NOMO-1 treated with dmso at 0.1 percent for 144 hours (cell line): ENCODE measurements around the gene PTPRZ1.

Source experiments
- DNase-seq: peaks from one replicate; lab custom pipeline; 2025; ENCODE audit not compliant: unreplicated experiment; lab: John Stamatoyannopoulos, UW

Gene PTPRZ1

DNA sequence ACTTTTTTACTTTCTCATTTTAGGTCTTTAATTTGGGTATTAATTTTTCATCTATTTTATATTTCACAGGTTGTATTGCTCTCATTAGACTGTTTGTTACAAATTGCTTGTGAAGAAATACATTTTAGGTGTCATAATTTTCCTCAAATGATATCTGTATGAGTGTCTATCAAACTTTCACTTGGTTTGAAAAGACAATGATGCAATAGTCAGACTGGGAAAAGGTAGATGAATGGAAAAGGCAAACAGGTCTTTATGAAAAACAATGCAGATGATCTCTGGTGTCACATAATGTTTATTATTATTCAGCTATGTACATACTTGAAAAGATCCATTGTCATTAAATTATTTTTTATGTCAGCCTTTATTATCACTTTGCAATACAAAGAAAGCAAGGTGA, 80.2 kb downstream of the PTPRZ1 start:
- no peak for DNase-seq

DNA sequence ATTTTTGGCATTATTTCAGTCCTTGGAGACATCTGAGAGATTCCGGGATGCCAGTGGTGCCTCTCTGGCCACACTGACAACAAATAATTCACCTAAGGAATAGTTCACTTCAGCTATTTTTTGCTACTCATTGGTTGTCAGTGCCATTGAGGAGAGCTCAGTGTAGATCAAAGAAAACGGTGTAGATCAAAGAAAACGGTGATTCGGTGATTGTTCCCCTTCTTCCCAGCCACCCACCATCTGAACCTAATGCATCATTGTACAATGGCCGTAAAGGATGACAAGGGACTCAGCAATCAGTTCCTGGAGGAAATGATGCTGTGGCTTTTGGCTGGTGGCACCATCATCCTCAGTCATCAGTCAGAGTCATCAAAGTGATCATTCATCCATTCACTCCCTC, 80.6 kb downstream of the PTPRZ1 start:
- no peak for DNase-seq

DNA sequence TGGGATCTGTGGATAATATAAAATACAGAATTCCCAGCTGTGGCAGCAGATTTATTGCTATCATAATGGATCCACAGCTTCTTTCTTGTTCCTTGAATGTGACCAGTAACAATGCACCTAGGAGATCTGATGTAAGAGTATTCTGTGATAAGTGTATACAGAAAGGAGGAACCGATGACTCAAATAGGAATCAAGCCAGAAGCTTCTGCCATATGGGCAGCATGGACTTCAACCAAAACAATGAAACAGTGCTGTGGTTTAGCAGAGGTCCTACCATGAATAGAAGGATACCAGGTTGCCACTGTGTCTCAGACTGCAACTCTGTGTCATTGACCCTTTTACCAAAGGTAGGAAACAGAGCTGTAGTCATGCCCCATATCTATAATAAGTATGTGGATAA, 81.8 kb downstream of the PTPRZ1 start:
- no peak for DNase-seq

DNA sequence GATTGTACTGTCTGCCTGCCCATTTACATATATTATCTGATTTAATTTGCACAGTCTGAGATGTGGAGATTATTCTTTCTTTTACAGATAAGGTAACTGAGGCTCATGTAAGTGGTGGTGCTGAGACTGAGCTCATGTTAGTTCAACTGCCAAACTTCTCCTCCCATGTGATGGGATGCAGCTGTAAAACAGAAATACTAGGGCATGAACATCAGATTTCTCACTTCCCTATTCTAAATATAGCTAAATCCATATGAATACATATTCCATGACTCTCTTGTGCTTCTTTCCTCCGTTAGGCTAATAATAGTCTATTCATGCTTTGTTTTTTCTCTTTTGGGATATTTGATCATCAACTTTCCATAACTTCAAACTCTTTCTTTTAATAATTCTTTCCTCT, 84.7 kb downstream of the PTPRZ1 start:
- DNase-seq, result no peak

DNA sequence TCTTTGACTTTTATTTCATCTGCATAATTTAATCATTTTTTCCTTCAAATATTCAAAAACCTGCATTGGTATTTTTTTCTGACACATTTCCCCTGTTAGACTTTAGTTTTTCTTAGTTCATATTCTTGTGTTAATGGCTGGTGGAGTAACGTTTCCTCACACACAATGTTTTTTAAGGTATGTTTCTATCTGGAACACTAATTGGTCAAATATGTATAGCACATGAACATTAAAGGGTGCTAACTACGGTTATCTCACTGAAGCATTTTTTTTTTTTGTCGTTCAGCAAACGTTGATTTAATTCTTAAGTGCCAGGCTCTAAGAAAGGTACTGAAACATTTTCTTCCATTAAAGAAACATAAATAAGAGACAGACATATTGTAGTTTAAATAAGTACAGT, 87.7 kb downstream of the PTPRZ1 start:
- DNase-seq, result no peak

DNA sequence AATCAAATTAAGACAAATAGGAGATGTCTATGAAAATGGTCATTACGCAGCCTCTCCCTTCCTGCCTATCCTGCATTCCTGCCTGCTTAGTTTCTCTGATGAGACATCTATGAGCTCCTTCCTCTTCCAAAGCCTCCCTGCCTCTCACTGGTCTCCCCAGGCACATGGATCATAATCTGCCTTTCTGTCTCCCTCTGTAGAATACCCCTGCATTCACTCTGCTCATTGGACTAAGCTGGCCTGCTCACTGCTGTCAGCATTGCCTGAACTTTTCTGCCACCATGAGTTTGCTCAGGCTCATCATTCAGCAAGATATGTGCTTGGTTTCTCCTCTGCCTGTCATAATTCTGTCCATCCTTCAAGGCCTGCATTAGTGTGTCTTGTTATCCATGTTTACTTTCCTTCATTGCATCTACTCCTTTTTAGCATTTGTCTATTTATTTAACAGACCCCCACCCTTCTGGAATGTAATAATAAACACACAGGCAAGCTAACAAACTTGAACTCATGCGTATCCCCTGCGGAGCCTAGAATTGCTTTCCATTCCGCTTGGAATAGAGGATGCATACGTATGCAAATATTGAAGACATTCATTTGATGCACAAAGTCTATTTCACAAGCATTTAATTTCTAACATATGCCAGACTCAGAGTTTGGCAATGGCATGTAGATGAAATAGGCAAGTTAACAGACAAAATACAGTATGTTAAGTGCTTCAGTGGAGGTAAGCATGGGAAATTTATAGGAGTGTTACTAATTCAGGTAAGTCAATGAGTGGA, 88.3 kb downstream of the PTPRZ1 start:
- no peak for DNase-seq

DNA sequence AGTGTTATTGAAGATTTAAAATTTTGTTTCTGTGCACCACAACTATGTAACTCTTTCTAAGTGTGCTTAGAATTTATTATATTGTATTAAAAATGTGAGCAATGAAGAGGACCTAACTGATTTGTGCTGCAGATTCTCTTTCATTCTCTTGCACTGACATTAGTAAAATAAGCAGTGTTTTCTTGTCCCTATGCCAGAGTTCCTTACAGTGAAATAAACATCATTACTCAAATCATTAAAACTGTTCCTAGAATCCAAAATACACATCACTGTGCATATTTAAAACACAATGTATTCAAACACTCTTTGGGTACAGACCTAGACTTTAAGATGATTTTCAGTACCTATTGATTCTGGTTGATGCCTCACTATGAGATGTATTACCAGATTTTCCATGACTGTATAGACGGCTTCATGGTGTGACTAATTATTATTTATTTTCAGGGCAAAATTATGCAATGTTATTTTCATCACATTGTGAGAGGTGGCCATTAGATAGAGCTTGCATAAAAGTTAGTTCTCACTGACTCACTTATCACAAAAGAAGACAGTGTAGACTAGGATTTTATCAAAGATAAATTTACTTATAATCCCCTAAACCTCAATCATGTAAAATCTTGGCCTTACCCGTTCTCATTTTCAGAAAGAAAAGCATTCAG, 93.4 kb downstream of the PTPRZ1 start:
- DNase-seq, result no peak

DNA sequence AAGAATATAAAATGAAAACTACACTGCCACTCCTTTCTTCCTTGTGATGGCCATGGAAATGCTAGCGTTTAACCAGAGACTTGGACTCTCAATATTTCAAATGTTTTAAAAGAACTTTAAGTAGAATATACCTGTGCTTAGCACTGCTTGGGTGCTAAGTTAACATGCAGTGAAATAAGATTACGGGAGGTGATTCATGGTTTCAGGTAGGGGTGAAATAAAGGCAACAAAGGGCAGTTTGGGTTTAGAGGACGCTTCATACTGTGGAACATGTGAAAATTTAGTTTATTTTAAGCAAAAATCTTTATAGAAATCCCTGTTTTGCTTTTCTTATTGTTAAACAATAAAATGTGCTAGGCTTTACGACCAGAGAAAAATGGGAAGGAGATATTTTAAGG, 94.0 kb downstream of the PTPRZ1 start:
- no peak for DNase-seq

DNA sequence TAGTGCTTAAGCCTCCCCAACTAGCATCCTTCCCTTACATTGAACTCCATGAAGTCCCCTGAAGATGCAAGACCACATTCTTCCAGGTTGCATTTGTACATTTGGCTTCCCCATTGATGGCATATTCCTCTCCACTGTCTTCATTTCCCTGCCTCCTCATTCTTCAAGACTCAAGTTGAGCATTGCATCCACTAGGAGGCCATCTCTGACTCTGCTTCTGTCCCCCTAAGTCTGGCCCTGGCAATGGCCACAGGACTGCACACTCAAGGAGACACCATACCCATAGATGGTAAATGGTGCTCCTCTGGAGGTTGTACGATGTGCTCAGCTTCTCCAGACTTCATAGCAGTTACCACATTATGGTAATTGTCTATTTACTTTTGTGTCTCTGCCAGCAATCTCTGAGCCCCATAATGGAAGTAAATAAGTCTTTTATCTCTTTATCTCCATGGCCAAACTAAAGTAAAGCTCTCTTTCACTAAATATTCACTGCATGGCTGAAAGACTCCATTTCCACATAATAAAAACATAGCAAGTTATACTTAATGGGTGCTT, 112.6 kb downstream of the PTPRZ1 start:
- no peak for DNase-seq

DNA sequence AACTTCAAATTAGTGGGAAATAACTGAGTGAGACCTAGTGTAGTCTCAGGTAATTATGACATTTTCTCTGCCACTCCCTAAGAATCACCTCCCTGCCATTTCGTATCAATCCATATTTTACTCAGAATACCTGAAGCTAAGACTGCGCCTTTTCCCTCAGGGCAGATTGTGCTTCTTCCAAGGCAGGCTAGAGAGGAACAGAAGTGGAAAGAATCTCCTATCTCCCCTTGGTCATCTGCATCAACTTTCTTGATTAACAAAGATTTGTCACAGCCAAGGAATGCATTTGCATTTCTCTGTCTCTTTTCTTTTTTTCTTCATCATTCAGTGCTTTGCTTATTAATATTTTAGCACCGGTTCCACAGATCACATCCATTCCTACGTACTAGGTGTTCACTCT, 119.1 kb downstream of the PTPRZ1 start:
- DNase-seq, result no peak

DNA sequence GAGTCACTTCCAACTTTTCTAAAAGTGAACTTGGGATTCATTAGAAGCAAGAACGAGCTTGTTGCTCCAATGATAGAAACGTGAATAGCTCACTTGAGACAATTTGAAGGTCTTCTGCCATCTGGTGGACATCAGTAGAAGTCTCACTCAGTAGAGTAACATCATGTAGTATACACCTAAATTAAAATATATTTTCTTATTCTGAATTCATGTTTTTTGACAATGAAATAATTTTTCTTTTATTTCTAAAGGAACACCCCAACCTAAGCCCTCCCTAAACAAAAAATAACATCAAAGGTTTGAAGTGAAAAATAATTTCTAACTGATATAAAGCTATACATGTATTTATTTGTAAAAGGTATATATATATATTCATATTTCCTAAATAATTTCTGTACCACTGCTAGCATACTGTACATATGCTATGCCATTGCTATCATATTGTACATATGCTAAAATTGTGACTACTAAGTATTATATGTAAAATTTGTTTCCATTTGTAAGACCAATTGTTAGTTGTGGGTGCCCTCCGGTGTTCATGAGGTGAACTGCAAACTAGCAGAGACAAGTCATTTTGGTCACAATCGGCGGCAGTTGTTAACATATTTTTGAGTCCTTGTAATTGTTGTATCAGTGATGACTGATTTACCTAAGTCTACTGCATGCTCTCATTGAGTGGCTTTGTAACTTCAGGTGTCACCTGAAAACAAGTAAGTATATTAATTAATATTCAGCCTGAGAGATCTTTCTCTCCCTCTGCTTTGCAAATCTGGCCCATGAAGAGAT, 121.9 kb downstream of the PTPRZ1 start:
- no peak for DNase-seq

DNA sequence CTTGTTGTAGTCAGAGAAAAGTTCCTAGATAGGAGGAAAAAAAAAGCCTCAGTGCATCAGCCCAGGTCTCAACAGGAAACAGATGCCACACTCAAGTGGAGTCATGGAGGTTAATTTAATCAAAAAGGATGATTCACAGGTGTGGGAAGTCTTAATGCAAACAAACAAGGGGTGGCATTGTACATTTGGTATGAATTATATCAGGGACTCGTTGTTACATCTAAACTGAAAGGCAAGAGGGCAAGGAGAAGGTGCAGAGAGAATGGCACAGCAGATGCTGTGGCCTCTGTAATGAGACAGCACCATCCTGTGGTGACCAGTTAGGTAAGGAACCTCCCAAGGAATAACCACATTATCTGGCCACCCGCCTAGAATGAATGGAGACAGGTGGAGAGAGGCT, 133.7 kb downstream of the PTPRZ1 start:
- DNase-seq, result no peak

DNA sequence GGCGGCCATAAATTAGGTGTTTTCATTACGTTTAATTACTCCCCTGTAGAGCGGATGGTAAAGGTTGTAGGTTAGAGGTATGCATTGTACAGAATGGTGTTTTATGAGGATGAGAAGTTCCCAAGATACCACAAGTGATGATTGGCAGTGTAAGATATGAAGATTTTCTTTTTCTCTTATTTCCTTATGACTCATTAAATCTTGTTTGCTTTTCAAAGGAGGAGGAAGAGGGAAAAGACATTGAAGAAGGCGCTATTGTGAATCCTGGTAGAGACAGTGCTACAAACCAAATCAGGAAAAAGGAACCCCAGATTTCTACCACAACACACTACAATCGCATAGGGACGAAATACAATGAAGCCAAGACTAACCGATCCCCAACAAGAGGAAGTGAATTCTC, 137.2 kb downstream of the PTPRZ1 start:
- DNase-seq, result no peak

DNA sequence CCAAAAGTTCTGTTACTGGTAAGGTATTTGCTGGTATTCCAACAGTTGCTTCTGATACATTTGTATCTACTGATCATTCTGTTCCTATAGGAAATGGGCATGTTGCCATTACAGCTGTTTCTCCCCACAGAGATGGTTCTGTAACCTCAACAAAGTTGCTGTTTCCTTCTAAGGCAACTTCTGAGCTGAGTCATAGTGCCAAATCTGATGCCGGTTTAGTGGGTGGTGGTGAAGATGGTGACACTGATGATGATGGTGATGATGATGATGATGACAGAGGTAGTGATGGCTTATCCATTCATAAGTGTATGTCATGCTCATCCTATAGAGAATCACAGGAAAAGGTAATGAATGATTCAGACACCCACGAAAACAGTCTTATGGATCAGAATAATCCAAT, 140.1 kb downstream of the PTPRZ1 start:
- DNase-seq, result no peak

DNA sequence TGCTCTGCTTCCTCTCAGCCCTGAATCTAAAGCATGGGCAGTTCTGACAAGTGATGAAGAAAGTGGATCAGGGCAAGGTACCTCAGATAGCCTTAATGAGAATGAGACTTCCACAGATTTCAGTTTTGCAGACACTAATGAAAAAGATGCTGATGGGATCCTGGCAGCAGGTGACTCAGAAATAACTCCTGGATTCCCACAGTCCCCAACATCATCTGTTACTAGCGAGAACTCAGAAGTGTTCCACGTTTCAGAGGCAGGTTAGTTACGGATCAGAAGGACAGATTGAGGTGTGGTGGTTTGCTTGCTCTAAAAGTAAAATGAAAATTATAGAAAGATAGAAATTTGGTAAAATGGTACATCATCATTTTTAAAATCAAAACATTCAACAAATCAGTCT, 140.7 kb downstream of the PTPRZ1 start:
- no peak for DNase-seq

DNA sequence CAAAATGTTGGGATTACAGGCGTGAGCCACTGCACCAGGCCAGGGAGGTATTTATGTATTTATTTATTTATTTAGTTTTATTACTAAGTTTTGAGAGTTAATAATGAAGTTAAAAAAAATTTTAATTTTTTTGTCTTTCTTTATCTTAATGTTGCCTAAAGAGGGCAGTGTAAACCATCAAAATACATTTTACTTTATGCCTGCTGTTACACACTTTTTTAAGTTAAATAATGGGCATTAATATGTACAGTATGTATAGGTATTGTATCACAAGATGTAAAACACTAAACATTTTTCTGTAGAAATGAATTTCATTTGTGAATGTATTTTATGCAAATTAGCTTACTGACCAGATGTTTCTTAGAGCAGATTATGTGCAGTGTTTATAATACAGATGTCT, 141.7 kb downstream of the PTPRZ1 start:
- DNase-seq, result no peak

DNA sequence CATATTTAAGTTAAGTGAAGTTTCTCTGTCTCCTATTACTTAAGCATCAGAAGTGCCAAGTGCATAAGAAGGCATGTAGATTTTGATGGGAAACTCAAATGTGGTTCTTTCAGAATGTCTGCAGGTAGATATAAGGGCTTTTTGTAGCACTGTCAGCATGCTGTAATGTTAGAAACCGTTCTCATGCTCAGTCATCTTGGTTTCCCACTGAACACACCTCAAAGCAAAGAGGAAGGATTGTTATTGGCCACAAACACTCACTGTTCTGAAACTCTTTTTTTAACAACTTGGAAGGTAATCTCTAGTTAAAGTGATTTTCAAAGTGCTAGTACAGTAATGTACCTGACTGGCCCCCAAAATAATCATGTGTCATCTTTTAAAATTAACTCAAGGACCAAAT, 145.1 kb downstream of the PTPRZ1 start:
- DNase-seq, result no peak

DNA sequence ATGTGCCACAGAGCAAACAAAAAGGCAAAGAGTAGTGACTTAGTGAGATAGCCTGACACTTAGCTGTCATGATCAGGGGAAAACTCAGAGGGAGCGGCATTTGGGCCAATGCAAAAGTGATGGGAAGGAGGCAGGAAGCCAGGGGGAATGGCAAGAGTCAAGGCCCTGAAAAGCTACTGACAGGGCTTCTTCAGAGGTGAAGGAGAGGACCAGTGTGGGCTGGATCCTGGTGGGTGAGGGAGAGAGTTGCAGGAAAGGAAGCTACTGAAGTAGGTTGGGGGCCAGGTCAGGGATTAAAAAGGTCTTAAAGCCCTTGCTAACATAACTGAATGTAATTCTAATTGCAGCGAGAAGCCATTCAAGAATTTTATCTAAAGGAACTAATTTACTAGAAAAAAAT, 154.1 kb downstream of the PTPRZ1 start:
- DNase-seq, result no peak

DNA sequence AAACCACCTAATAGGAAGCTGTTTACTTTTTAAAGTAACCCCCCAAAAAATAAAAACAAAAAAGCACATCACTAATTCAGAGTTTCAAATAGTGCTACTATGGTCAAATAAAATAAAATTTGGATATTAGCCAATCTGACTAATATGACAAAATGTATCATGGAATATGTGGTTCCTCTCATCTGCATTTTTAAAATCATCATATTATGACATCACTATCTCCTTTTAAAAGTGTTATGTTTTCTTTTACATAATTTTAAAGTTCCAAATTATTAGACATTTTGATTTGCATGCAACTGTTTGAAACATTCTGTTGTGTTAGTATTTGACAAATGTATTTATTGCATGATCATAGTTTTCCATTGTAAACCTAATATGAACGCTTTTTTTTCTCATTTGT, 160.7 kb downstream of the PTPRZ1 start:
- DNase-seq, result no peak

DNA sequence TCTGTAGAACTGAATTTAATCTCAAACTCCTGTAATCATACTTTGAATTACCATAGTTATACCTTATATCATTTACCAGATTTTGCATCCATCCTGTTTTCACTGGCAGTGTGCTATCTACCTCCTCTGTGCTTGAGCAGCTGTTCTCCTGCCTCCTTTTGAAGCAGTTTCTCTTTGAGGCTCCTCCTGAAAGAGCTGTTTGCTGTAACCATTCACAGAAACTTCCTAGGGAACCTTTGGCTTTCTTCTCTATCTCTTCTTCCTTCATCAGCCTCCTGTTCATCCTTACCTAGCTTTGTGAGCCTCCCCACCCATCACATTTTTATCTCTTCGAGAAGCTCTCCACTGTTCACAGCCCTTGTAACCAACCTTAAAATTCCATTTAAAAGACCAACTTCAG, 162.9 kb downstream of the PTPRZ1 start:
- DNase-seq, result no peak

DNA sequence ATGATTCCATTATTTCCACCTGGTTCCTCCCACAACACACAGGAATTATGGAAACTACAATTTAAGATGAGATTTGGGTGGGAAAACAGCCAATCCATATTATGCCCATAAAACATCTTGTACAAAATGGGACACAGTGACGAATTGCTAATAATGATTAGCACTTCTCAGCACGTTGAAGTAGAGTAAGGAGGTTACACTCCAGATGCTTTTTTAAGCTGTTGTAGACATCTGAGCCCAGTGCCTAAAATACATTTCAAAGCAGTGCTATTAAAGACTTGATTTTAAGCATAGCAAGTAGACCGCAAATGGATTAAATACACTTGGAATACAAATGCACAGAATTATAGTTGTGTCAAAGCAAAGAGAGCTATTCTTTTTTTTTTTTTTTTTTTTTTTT, 165.2 kb downstream of the PTPRZ1 start:
- no peak for DNase-seq

DNA sequence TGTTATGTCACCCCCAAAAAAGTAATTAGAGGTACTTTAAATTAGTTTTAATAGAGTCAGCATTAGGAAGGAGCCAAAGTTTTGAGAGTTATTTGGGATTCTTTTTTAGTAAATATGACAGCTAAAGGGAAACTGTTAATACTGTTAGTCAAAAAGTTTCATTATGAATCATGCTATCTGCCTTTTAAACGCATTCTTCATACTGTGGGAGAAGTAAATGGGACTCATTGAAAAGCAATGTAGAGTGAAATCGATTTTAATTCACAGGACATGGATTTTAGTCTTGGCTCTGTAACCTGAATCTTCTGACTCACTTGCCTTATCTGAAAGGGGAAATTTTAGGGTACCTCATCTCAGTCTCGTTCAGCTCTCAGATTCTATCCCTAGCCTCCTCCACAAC, 165.9 kb downstream of the PTPRZ1 start:
- no peak for DNase-seq
